ENCODE data around the gene SLC25A13. TPM values are rescaled to one million over a fixed set of nuclear protein-coding genes. Genes with fewer than 3 reads are reported as not detected.

The SLC25A13 gene
- total RNA-seq, 1 experiment from 2014 or later: 71.7 TPM

DNA sequence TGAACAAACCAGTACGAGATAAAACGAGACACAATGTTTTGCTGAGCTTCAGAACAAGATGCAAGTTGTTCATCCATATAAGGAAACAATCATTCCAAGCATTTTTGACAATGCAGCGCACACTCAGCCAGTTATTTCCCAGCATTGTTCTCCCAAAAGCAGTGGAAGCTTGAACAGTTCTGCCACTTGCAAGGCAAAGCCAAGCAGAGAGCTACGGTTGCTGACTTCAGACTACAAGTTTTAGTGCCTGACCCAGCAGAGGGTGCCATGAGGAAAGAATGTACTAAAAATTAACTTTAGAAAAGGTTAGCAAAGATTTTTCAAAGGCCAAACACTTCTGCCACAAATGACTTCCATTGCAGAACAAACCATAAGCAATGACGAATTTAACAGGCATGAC, 152.5 kb downstream of the SLC25A13 start:
- Histone ChIP-seq H3K23me2 (ENCODE audit: insufficient read length, low read depth, low read length, poor library complexity, severe bottlenecking) (no peaks in the 10 kb centered on the region), H3K79me2 (ENCODE audit: insufficient read depth, low read length) (no peaks in the 10 kb centered on the region), H2AK5ac (ENCODE audit: insufficient read length, low read length) (no peak overlapping the region), H2AFZ (ENCODE audit: low read length) (no peak overlapping the region), H3K27ac (ENCODE audit: insufficient read length, low read depth, low read length) (no peak overlapping the region), H3K9me3 (ENCODE audit: control insufficient read depth, low read depth, low read length) (no peaks in the 10 kb centered on the region), H4K20me1 (ENCODE audit: control insufficient read depth, insufficient read depth, insufficient read length) (no peaks in the 10 kb centered on the region), H3K9ac (ENCODE audit: extremely low read depth, insufficient read length, low read length) (no peak overlapping the region), H2BK20ac (ENCODE audit: low read depth, low read length, poor library complexity, severe bottlenecking) (no peak overlapping the region), H4K91ac (ENCODE audit: insufficient read length, low read depth, low read length) (no peak overlapping the region), H4K8ac (replicated peaks; ENCODE audit: insufficient read length, low read depth, low read length) (no peak overlapping the region), H3K56ac (ENCODE audit: insufficient read length, low read depth, low read length) (no peak overlapping the region), H2BK5ac (ENCODE audit: insufficient read length, low read length) (no peak overlapping the region), H3K79me1 (ENCODE audit: insufficient read depth, low read depth, low read length, poor library complexity, severe bottlenecking) (no peaks in the 10 kb centered on the region), H3K4ac (ENCODE audit: low read depth, low read length) (no peak overlapping the region), H3K4me1 (ENCODE audit: insufficient read depth, low read length) (no peaks in the 10 kb centered on the region), H3K27me3 (ENCODE audit: insufficient read depth, low read length) (no peaks in the 10 kb centered on the region), H4K5ac (ENCODE audit: insufficient read length, low read depth, low read length) (no peak overlapping the region), H3K14ac (ENCODE audit: insufficient read depth, low read length) (no peak overlapping the region), H3T11ph (ENCODE audit: low read length) (no peak overlapping the region), H3K4me2 (ENCODE audit: insufficient read depth, insufficient read length, low read length) (no peak overlapping the region), H2BK120ac (ENCODE audit: low read depth, low read length, poor library complexity, severe bottlenecking) (no peak overlapping the region), H3K18ac (ENCODE audit: insufficient read length, low read depth, low read length) (no peak overlapping the region), H2BK15ac (ENCODE audit: low read depth, low read length) (no peak overlapping the region), H2BK12ac (ENCODE audit: insufficient read length, low read depth, low read length) (no peak overlapping the region), H3K23ac (ENCODE audit: insufficient read length, low read depth, low read length) (no peak overlapping the region)
- no peak for DNase-seq
- Mint-ChIP-seq H3K4me3 (no peak overlapping the region), H3K36me3 (ENCODE audit: insufficient read depth in 1 of 3, low read depth in 3 of 3) (peaks cover 0 to 12% (median 3%) of the 10 kb centered on the region in 3 experiments; a peak in 4 of 7 replicates), H3K4me1 (peaks cover 12 to 19% of the 10 kb centered on the region in 2 experiments), H3K9me3 (no peaks in the 10 kb centered on the region), H3K27me3 (ENCODE audit: low read depth) (no peaks in the 10 kb centered on the region), H3K27ac (peak overlapping the region in 1 of 3 experiments; percentile 44; a peak in 1 of 7 replicates)
- TF ChIP-seq, protein P1, sequence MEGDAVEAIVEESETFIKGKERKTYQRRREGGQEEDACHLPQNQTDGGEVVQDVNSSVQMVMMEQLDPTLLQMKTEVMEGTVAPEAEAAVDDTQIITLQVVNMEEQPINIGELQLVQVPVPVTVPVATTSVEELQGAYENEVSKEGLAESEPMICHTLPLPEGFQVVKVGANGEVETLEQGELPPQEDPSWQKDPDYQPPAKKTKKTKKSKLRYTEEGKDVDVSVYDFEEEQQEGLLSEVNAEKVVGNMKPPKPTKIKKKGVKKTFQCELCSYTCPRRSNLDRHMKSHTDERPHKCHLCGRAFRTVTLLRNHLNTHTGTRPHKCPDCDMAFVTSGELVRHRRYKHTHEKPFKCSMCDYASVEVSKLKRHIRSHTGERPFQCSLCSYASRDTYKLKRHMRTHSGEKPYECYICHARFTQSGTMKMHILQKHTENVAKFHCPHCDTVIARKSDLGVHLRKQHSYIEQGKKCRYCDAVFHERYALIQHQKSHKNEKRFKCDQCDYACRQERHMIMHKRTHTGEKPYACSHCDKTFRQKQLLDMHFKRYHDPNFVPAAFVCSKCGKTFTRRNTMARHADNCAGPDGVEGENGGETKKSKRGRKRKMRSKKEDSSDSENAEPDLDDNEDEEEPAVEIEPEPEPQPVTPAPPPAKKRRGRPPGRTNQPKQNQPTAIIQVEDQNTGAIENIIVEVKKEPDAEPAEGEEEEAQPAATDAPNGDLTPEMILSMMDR (conservative IDR thresholded peaks at IDR 0.05): no peak
- no CpG with 5 or more reads among the region's 5 CpGs for WGBS (ENCODE audit: extremely low coverage, insufficient read length, low lambda C conversion rate)

Measured in H9 (cell line).